Stimulated activated CD8-positive, alpha-beta memory T cell treated with anti-CD3 and anti-CD28 coated beads, Interleukin-12 subunit alpha, Interleukin-12 subunit beta, amount 100 ng/mL, for 1 hour (primary cell): ENCODE measurements around the gene EFEMP1.

ENCODE experiments used
- DNase-seq: peaks from one replicate; pipeline ENCODE4 v3.0.0-alpha.2; 2020; ENCODE audit warnings: low read depth

Gene EFEMP1

GRCh38 chr2:55824551-55825096 lies 99.0 kb downstream of the EFEMP1 start:
- no peak for DNase-seq
